ENCODE results near the gene UBQLN1.

- TF ChIP-seq FOXM1 (IDR thresholded peaks at IDR 0.05; ENCODE audit: borderline replicate concordance, low read depth): no peak
- no peak for TF ChIP-seq EGR1 (IDR thresholded peaks at IDR 0.05)
- no peak for TF ChIP-seq EP300 (IDR thresholded peaks at IDR 0.05; ENCODE audit: borderline replicate concordance)
- TF ChIP-seq RAD21 (IDR thresholded peaks at IDR 0.05; ENCODE audit: low read depth): no peak
- no peak for TF ChIP-seq TAF1 (IDR thresholded peaks at IDR 0.05; ENCODE audit: low read depth)
- TF ChIP-seq YY1 (IDR thresholded peaks at IDR 0.05; ENCODE audit: low read depth): no peak
- no peak for TF ChIP-seq CEBPB (IDR thresholded peaks at IDR 0.05)
- no peak for TF ChIP-seq TCF12 (IDR thresholded peaks at IDR 0.05; ENCODE audit: low read depth)
Measured at GRCh38 chr9:83625178-83625577, 82.6 kb downstream of the UBQLN1 start.

Measured in Ishikawa (cell line).